GM18873 (cell line): Measurements from ENCODE around the gene CSMD2.

Experiments used
- ATAC-seq: cut with Tn5 transposase; IDR thresholded peaks from one replicate; pipeline ENCODE4 v1.9.1; 2021; ENCODE audit warnings: mild to moderate bottlenecking, moderate library complexity, moderate number of reproducible peaks; ENCODE audit not compliant: unreplicated experiment, low FRiP score

CSMD2 gene

GRCh38 chr1:34162852-34163766 lies 1.9 kb downstream of the CSMD2 start:
- no peak for ATAC-seq

DNA sequence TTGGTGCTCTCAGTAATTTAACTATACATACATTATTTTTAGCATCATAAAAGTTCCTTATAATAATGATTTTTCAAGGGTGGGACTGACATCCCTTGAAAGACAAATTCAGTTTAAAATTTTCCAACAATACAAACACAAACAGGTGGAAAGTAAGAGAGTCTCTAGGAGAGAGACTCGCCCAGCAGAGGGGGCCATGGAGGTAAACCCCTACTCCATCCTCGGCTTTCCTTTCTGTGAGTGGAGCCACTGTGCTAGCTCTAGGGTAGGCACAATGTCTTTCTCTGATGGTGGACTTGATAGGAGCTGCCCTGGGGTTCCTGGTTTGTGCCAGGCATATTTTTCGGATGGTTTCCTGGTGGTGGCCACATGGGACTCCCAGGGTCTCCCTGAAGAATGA lies 8.3 kb downstream of the CSMD2 start:
- no peak for ATAC-seq

GRCh38 chr1:34155860-34156259 lies 9.2 kb downstream of the CSMD2 start:
- ATAC-seq = no peak

- ATAC-seq = no peak
These were observed 11.8 kb downstream of the CSMD2 start for GRCh38 chr1:34153246-34153645.

DNA sequence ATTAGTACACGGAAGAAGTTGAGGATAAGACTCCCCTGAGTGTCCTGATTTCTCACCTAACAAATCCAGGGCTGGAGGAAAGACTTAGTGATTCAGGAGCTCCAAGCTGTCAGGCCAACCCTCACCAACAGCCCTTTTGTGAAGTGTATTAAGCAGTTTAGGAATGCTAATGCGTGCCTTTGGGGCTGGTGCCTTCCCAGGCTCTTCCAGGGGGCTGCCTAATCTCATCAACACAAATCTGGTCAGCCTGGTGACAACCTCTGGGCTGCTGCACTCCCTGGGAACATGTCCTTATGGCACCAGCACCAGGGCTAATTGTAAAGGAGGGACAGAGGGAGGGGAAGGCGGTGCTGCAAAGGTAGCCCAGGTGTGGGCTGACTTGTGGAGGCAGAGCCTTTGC lies 15.5 kb downstream of the CSMD2 start:
- no peak for ATAC-seq

DNA sequence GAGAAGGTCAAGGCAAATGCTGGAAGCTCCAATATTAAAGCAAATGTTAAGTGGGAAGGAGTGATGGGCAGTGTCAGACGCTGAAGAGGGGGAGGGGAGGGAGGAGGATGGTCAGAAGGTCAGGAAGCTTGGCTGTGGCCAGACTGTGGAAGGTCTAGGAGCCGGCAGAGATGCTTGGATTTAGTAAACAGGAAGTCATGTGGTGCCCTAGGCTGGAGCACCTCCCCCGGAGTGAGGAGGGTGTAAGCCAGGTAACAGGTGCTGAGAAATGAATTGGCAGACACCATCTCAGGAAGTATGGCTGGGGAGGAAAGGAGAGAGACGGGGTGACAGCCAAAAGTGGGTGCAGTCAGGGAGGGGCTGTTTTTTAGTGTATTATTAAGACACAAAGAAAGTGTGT lies 17.7 kb downstream of the CSMD2 start:
- no peak for ATAC-seq

DNA sequence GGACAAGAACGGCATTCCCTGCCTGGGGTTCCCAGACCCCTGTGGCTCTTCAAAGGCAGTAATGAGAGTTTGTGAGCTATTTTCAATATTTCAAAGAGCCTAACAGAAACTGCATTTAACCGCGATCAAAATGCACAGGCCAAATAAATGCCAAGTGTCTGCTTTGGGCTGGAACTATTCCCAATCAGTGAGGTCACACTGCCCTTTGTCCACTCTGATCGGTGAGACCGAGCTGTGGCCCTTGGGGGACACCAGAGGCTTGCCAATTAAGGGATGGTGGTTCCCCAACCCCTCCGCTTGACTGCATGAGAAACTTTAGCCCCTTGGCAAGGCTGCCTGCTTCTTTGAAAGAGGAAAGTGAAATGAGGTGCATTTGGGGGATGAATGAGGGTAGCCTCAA lies 20.3 kb downstream of the CSMD2 start:
- ATAC-seq = no peak

GRCh38 chr1:34143975-34144374 lies 21.1 kb downstream of the CSMD2 start:
- no peak for ATAC-seq

- no peak for ATAC-seq
These were observed 24.9 kb downstream of the CSMD2 start for GRCh38 chr1:34140011-34140676.

GRCh38 chr1:34137411-34137810 lies 27.6 kb downstream of the CSMD2 start:
- no peak for ATAC-seq

DNA sequence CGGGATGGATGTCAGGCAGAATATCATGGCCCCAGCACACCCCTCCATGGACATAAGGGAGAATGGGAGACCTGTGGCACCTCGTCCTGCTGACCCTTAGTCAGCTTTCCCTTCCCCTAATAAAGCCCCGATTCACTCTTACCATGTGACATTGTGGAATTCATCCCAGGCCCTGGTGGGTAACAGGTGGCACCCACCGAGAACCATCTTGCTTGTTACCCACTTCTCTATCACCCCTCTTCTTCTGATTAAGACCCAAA lies 32.9 kb downstream of the CSMD2 start:
- ATAC-seq = no peak

DNA sequence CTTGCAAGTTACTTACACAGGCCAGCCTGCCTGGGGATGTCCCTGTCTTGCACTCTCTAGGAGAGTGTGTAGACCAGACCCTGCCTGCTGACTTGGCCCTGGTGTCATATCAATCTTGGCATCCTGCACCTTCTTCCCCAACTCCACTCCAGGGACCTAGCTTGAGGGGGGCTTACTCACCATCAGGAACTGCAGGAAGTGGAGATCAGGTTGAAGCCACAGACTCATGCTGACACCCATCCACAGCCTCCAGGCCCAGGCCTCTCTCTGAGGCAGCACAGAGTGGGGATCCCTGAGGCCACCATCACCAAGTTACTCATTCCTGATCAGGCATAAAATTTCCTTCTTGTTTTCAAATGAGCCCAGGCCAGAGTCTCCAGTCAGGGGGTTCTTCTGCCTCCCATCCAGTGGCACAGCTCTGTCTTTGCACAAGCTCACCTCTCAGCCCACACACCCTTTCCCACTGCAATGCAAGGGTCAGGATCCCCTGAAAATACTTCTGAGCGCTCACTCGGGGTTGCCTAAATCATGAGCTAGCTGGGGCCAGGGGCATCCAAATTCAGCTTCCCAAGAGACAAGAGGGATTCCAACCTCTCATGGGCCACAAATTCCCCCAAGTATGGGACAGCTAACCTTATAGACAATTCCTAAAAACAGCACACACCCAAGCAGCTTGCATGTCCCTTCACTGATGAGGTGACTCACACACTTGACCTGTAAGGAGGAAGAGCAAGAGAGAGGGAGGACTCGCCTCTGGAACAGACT lies 33.5 kb downstream of the CSMD2 start:
- ATAC-seq = no peak

GRCh38 chr1:34130306-34130705 lies 34.7 kb downstream of the CSMD2 start:
- ATAC-seq = no peak

- no peak for ATAC-seq
These were observed 35.4 kb downstream of the CSMD2 start for GRCh38 chr1:34129630-34130029.

DNA sequence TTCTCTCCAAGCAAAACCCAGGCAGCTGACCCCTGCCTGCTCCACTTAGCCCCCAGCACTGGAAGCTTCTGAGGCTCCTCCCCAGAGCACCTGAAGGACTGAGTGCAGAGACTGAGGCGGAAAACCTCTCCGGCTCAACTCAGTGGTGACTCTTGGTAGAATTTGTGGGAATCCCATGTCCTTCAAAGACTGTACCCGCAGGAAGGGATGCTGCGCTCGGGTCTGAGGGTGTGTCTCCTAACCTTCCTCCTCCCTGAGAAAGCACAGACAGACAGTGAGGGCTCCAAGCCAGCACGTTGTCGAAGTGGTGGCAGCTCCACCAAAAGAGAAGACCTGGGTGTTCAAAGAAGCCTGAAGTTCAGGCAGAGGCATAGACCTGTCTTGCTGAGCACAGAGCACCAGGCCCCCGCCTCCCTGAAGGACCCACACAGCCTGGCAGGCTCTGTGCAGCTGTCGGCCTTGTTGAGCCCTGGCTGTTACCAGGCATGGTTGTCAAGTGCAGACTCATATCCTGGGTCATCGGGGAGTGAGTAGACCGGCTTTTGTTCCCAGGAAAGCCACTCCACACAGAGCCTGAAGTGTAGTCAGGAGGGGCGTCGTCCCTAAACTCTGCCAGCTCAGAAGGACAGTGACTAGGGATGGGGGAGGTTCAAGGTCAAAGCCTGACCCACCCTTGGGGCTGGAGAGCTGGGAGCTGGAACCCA lies 36.7 kb downstream of the CSMD2 start:
- ATAC-seq = no peak

DNA sequence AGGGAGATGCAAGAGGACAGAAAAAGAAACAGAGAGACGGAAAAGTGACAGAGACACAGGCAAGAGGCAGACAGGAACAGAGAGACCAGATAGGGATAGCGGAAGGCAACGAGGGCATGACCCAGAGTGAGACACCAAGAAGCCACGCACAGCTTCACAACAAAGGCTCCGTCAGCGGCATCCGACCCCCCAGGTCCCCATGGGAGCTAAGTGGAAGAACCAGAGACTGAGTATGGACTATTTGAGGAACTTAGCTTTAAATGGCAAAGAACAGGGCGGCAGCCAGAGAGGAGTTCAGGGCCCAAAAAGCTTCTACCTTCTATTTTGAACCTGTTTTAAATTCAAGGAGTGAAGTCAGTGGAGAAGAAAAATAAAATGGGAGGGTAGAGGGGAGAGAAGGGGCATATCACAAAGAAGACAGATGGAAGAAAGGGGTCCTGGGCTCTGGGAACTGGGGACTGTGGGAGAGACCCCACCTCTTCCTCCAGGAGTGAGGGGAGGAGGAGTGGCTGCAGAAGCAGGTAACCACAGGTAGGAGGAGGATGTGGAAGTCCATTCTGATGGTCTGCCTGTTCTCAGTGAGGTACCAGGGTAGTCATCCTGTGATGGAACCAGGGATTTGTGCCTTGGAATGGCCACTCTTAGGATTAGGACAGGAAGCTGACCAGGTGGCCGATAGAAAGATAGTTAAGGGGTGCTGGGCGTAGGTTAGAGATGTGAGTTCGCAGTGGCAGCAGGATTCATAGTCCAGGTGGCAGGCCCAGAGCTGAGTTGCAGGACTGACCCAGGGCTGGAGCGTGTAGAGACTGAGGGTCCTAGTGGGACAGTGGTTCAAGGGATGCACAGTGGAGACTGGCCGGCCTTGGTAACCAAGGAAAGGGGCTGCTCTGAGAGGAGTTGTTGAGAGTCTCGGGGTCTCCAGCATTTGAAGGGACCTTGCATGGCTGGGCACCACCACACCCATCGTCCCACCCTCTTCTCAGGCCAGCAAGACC lies 37.7 kb downstream of the CSMD2 start:
- no peak for ATAC-seq

DNA sequence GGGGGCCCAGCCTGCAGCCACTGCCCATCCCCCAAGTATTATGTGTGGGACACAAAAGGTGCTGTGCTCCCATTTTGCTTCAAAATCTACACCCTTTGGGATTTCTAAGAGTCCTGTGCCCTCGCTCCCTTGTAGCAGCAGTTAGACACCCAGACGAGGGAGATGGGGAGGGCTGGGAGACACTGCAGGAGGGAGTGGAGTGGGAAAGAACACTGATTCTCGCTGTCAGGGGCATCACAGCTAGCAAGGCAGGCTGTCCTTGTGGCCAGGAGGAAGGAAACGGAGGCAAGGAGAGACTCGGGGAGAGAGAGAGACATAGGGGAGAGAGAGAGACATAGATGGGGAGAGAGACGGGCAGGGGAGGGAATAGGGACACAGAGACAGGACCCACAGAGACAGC lies 38.5 kb downstream of the CSMD2 start:
- no peak for ATAC-seq

GRCh38 chr1:34125721-34126380 lies 39.2 kb downstream of the CSMD2 start:
- no peak for ATAC-seq
